NCI-H446 treated with DMSO at 0.1 percent for 48 hours (cell line): Measurements from ENCODE around the gene PKNOX2.

Experiments used
- DNase-seq: peaks from one replicate; lab custom pipeline; 2025; lab: John Stamatoyannopoulos, UW

The PKNOX2 gene

DNA sequence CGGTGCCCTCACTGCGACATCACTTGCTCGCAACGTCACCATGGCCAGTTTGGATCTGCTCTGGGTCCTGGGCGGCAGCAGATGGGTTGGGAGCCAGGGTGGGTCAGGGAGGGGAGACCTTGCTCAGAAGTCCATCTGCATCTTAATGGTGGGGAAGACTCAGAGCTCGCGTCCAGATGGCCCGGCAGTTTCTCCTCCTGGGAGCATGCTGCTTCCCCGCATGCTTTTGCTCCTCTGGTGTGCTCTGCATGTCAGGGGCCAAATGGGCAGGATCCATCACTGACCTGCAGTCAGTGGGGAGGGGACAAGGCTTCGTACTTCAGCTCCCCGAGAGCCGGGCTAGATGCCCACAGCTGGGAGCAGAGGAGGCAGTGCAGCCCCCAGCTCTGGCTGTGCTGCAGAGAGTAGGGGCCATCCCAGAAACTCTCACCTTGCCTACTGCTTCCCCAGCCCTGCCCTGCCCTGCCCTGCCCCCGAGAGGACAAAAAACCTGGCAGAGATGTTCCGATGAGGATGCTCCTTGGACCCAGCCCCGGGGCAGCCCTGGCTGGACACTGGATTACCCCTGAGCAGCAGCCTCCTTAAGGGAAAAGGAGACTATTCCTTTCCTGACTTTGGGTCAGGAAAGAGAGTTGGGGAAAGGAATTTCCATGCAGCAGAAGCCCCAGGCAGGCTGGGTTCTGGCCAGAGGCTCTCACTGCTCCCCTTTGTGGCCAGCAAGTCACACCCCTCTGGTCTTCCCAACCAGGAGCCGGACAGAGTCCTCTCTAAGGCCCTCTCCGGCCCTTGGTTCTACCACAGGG lies 149.9 kb downstream of the PKNOX2 start:
- DNase-seq: no peak

DNA sequence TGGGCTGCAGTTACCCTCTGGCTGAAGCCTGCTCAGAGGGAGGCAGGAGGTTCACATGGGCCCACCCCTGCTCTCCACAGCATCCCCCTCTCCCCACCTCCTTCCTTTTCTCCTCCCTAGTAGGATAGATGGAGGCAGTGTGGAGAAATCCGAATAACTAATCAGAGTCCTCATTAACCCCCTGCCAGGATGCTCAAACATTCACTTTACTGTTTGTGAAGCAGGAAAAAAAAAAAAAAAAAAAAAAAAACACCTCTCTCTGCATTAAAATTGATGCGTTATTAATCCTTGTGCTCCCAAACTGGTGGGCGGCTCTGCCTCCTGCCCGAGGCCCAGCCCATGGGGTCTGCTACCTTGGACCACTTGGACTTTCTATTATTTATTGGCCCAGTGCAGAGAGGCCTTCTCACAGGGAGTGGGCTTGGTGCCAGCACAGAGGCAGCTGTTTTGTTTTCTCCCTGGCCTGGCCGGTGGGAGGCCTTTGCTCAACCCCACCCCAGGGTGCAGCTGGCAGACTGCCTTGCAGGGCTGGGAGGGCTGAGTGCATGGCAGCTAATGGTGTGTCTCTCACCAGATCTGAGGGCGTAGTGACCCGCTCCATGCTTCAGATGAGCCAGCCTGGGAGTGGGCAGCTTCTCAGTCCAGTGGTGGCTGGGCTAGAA lies 150.7 kb downstream of the PKNOX2 start:
- DNase-seq: no peak

DNA sequence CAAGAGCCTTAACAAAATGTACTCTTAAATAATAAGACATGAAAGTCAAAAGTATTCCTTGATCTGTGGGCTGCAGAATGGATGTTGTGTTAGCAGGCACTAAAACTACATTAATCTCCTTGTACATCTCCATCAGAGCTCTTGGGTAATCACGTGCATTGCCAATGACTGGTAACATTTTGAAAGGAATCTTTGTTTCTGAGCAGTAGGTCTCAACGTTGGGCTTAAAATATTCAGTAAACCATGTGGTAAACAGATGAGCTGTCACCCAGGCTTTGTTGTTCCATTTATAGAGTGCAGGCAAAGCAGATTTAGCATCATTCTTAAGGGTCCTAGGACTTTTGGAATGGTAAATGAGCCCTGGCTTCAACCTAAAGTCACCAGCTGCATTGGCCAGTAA lies 152.9 kb downstream of the PKNOX2 start:
- DNase-seq: no peak

DNA sequence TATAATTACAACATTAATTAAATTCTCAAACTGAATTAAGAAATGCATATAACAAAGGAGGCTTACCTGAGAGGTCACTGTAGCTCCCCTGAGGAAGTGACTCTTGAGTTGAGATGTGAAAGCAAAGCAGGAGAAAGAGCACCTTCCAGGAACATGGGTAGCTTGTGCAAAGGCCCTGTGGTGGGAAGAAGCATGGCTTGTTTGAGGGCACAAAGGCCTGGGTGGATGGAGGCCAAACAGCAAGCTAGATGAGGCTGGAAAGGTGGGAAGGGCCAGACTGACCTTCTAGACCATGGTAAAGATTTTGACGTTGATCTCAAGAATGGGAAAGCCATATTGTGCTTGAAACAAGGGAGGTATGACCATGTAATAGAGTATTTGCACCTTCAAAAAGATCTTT lies 155.1 kb downstream of the PKNOX2 start:
- no peak for DNase-seq

DNA sequence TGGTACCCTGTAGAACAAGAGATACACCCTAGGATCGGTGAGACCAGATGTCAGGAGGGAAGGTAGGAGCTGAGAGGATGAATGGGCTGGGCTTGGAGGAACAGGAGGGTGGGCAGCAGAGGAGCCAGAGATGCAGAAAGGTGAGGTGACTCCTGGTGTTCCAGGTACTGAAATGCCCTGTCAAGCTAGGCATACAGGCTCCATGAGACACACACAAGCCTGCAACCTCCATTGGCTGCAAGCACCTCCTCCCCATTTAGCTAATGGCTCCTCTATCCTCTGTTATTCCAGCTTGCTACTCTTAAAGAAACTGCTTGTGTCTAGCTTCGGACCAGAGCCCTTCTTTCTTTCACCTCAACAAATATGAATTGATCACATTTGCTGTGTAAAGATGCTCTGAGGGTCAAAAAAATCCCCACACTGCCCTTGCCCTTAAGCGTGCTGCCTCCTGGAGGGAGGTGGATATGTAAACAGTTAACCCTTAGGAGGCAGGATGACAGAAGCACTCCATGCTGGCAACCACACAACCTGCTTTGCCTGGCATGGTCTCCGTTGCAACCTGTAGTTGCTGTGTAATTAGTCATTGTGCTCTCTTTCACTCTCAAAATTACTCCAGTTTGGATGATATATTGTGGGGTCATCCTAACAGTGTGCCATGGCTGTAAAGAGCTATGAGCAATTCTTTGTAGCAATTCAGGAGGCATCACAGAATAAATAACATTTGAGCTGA lies 156.0 kb downstream of the PKNOX2 start:
- no peak for DNase-seq

DNA sequence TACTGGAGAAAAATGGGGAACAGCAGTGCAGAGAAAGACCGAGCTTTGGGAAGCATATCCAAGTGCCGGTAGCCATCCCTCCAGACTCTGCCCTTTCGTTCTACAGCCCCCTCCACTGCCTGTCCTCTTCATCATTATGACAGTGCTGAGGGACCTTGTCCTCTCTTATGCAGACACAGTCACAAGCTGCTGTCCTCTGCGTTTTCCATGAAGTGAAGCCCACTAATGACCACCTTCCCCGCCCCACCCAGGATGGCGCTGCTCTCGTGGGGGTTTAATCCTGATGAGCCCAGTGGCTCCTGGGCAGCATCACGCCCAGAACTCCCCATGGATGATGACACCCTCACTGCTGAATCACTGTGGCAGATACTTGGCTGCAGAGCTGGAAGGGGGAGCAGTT lies 157.7 kb downstream of the PKNOX2 start:
- no peak for DNase-seq

DNA sequence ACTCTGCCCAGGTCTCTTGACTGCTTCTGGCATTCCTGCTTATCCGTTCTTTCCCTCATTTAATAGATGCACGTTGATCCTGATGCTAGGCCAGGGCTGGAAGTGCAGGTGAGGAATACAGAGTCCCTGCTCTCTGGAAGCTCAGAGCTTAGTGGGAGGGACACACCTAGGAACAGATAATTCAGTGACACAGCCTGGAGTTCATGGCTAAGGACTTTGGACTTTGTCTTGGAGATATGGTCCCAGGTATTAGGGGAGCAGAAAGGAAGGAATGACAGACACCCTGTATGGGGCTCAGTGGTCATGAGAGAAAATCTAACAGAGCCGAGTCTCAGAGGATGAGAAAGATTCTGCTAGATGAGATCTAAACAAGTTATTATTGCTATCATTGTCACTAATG lies 160.6 kb downstream of the PKNOX2 start:
- no peak for DNase-seq

DNA sequence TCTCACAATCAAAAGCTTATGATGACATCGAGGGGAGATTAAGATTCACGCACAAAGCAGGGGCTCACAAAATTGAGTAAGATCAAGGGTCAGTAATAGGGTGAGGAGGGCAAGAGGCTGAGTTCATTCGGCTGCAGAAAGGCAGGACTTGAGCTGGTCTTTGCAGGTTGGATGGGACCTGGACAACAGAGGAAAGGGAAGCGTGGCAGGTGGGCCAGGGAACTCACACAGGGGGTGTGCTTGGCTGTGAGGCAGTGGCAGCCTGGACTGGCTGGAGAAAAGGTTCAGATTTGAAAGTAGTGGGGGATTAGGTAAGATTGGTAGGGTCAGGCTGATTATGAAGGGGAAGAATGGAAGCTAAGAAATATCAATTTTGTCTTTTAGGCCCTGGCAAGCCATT lies 161.6 kb downstream of the PKNOX2 start:
- DNase-seq: no peak

DNA sequence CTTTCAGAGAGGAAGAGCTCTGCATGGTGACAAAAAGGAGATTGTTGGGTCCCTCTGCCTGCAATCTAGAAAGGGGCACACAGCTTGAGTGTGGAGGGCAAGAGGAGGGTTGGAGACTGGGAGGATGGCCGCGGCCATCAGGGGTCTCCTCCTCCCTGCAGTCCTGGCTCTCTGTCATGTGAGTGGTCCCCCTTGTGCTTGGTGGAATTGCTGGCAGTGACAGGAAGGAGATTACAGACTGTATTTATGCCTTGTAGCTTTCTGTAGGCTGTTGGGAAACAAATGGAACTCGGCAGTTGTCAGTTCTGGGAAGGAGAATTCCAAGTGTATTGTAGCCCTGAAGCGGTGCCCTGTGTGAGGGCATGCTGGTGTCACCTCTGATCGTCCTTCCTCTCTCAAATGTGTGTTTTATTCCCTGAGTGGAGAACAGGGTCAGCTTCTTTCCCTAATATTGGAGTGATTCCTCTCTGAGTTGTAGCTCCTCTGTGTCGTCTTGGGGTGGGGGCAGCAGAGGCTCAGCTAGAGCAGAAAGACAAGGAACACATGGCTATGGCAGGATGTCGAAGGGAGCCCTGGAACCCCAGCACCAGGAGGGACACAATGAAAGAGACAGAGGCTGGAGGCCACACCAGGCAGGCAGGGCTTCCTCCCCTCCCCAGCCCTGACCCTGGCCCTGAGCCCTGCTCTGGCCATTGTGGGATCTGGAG lies 163.1 kb downstream of the PKNOX2 start:
- no peak for DNase-seq

DNA sequence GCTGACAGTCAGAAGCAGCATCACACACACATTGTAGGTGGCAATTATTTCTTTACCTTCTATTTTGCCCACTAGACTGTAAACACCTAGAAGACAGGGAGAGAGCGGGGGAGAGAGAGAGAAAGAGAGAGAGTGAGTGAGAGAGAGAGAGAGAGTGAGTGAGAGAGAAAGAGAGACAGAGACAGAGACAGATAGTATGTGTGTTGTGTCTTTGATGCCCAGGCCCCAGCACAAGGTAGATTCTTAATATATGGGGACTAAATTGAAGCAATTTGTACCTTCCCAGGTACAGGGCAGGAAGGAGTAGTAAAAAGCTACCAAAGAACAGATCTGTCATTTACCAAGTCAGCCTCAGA lies 163.7 kb downstream of the PKNOX2 start:
- DNase-seq: no peak

DNA sequence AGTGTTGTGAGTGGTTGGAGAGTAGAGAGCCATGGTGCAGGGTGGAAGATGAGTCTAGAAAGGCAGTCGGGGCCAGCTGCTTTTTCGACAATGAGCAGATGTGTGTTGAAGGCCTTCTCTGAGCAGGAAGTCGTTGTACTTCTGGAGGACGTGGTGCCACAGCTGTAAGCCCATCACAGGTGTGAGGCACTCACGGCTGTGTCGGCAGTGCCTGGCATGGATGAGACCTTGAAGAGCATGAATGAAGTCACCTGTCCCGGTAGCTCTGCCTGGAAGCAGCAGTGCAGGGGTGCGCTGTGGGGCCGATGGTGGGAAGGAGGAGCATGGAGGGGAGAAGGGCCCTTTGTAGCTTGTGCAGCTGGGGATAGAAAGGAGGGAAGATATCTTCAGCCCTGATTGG lies 165.2 kb downstream of the PKNOX2 start:
- no peak for DNase-seq

DNA sequence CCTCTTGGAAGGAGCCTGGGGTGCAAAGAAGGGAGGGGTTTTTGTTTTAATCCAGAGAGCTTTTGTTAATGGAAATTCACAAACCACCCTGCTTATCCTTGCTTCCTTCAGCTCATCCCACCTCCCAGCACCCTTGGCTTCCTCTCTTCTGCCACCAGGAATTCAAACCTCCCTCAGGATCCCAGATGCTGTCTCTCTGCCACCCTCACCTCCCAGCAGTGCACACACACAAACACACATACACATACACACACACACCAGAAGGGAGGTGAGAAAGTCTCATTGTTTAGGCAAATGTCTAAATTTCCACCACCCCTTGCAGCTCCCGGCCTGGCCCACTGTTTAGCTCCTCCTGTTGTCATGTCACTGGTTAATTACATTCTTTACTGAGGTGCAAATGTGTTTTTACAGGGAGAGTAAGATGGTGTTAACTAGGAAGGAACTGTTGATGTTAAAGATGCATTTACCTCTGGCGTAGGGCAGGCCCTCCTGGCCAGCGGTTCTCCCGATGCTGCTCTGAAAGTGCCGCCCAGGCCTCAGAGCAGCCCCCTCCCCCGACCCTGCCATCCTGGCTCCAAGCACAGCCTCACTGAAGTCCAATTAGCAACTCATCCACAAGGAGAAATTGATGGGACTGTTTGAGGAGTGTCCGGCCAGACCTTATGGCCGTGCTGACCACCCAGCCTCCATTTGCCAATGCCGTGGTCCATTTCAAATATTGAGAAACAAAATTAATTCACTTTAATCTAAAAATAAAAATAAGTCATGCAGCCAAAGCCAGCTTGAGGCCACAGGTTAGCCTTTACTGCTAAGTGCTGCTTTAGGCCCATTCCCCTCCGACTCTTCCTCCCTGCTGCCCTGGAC lies 166.1 kb downstream of the PKNOX2 start:
- DNase-seq: no peak

DNA sequence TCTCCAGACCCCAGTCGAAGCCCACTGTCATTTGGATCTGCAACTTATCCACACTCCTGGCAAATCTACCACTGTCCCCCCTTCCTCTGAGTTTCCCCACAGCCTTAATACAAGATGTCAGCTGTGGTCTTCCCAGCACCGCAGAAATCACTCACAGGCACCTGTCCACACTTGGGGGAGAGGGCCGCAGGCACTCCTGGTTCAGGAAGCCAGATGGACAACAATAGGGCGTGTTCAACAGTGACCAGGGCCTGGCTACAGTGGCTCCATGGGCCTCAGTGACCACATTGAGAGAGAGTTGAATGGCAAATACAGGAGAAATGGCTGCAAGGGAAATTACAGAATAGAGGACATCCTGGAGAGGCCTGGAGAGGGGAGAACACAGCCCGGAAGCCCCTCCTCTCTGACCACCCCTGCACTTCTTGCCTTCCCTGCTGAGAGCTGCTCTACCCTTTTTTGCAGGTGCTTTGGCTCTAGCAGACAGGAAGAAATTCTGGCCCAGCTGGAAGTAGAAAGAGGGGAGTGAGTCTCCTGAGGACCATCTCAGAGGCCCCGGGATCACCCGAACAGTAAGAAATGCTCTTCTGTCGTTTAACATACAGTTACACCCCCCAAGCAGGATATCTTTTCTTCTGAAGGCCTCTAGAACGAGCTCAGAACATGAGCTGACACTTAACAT lies 166.9 kb downstream of the PKNOX2 start:
- no peak for DNase-seq

DNA sequence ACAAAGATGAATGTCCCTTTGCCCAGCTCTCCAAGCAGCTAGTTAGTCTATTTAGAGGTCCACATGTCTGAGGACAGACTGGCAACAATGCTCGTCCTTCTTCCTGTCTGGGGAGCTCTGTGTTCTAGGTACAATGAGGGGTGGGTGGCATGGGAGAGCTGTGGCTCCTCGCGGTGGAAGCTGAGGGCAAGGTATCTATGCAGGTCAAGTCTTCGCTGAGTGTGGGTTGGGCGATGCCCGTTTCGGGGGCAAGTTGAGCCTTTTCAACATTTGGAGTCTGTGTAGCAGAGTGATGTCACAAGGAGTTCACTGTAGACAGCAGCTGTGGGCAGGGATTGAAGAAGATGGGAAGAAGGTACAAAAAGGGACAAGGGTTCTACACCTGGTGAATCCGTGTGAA lies 168.3 kb downstream of the PKNOX2 start:
- no peak for DNase-seq

DNA sequence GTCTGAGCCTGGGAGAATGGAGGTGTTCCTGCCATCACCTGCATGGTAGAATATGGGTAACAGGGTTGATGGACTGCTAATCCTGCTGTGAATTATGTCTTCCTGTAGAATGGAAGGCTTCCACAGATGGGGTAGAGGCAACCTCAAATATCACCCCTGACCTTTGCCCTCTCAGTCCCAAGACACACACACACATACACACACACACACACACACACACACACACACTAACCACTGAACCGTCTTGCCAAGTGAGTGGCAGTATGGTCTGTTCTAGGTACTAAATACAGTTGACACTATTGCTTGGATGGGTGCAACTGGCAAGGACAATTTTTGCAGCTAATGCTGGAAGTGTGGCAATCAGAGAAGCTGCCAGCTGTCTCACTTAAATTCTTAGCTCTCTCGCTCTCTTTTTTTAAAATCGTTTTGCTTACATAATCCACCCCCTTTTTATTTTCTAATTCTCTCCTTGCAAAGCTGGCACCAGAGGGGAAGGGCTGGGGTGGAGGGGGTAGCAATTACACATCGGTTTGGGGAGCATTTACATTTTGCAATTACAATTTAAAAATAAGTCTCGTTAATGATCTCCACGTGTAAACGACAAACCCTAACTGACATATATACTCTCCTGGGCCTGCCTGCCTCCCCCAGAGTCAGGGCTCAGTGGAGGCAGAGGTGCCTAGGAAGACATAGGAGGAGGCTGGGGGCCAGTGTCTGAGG lies 169.0 kb downstream of the PKNOX2 start:
- no peak for DNase-seq

DNA sequence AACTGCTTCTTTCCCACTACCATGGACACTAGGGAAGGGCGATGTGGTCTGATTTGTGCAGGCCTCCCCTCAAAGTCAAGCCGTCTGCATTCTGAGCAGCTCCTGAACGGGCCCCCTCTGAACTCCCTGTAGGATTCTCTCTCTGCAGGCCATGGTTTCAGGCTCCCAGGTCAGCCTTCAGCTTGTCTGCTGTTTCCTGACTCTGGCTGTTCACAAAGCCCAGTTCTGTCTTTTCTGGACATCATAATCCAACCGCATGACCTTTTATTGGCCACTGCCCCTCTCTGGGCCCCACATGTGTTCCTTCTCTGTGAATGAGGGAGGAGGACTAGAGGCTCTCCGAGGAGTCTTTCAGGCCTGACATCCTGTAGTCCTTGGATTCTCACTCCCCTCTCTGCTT lies 170.6 kb downstream of the PKNOX2 start:
- no peak for DNase-seq

DNA sequence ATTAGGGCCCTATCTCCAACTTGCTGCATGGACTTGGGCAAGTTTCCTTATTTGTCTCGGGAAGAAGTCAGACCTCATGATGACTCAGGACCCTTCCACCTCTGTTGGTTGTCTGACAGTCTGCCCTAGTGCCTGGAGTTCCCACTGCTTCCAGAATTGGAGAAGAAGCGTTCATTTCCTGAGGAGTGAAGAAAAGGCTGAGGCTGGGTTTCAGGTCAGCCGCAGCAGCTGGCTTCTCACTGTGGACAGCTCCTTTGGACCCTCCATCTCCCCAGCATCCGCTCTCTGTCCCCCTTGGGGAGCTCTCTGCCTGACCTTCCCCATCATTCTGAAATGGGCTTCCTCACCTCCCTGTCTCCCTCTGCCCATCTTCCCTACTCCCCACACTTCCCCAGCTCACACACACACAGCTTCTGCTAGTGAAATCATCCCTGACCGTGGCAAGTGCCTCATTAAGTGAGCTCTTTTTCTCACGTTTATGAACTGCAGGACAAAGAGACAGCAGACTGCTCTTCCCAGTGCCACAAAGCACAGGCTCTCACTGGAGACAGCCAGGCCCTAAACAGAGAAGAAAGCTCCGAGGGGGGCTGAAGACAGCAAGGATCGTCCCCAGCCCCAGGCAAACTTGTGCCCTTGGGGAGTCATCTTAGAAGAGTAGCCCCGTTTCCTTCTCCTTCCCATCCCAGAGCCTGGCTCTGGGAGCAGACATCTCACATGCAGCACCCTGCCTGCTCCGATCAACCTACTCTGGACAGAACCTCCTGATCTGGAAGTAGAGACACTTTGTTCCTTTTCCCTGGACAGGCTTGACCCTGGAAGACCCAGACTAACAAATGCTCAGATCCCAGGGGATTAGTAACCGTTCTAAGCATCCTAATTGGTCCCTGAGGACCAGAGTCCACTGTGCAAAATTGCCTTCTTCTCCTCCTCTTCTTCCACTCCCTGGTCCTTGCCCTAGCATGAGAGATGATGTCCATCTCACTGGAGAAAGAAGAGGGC lies 173.6 kb downstream of the PKNOX2 start:
- no peak for DNase-seq

DNA sequence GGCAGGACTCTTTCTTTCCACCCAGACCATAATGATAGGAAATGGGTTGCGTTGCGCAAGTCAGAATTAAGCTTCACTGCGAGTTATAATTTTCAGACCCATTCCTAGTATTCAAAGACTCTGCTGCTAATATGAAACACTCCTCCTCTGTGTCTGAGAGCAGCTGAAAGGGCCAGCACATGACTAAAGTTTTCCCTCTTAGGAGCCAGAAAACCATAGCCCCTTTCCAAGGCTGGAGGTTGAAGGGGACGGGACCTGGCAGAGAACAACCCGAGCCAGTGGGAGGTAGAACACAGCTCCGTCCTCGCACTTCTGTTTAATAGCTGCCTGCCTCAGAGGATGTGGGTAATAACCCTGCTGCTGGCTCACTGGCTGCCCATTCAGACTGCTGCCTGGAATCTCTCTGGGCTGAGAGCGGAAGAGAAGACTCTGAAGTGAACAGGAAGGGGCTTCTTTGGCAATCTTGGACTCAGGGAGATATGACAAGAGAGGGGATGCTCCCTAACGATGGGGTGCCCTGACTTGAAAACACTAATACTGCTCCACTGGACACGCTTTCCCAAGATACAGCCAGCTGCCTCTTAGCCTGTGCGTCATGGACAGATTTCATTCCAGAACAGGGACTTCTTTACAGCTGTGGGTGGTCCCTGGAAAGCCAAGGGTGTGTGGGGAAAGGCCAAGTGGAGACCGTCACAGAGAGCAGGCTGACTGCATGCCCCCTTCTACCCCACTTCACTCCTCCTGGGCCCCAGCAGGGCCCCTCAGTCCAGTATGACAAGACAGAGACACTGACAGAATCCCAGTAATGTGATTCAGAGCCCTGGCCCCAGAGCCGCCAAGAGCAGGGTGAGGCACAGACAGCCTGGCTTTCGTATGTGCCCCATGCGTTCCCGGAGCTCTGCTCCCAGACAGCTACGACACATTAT lies 174.6 kb downstream of the PKNOX2 start:
- DNase-seq: no peak
